OCI-LY3 (cell line): ENCODE measurements around the gene ALDH16A1.

Source experiments
- H2AFZ ChIP-seq: fragments of 200-600, 300-600 bp; shearing (Covaris generic); 2 replicates; pipeline ENCODE4 v1.6.0; 2014; ENCODE audit warnings: antibody characterized with exemption, low read depth, low read length
- H3K27ac ChIP-seq: fragments of 200-600, 300-600 bp; sonication (generic); 2 replicates; pipeline ENCODE4 v1.5.1; 2014; ENCODE audit warnings: mild to moderate bottlenecking, low read length, moderate library complexity, mixed read lengths
- H3K27me3 ChIP-seq: fragments of 200-600, 300-600 bp; sonication (generic); 2 replicates; pipeline ENCODE4 v1.6.1; 2014; ENCODE audit warnings: low read depth, low read length, mixed read lengths
- H3K36me3 ChIP-seq: fragments of 200-600, 300-600 bp; sonication (generic); replicated peaks from 2 replicates; pipeline ENCODE3; 2014; ENCODE audit warnings: low read depth, low read length, mixed read lengths
- H3K4me1 ChIP-seq: fragments of 300-600, 200-600 bp; sonication (generic); 2 replicates; pipeline ENCODE4 v1.6.1; 2014; ENCODE audit warnings: low read length, mixed read lengths
- H3K4me2 ChIP-seq: fragments of 200-600, 300-600 bp; sonication (generic); 2 replicates; pipeline ENCODE4 v1.6.1; 2014; ENCODE audit warnings: low read length, mixed read lengths
- H3K4me3 ChIP-seq: fragments of 300-600, 200-600 bp; sonication (generic); 2 replicates; pipeline ENCODE4 v1.5.1; 2014; ENCODE audit warnings: antibody characterized with exemption, mild to moderate bottlenecking, low read length, moderate library complexity
- H3K79me2 ChIP-seq: fragments of 300-600, 200-600 bp; shearing (Covaris generic); 2 replicates; pipeline ENCODE4 v1.6.1; 2014; ENCODE audit warnings: mild to moderate bottlenecking, low read length, mixed read lengths
- H3K9ac ChIP-seq: fragments of 300-600, 200-600 bp; shearing (Covaris generic); 2 replicates; pipeline ENCODE4 v1.6.0; 2014; ENCODE audit warnings: mild to moderate bottlenecking, low read length, moderate library complexity
- H3K9me3 ChIP-seq: fragments of 200-600, 300-600 bp; shearing (Covaris generic); 2 replicates; pipeline ENCODE4 v1.6.1; 2014; ENCODE audit warnings: low read length, mixed read lengths; ENCODE audit not compliant: insufficient read depth
- H4K20me1 ChIP-seq: fragments of 200-600, 300-600 bp; sonication (generic); 2 replicates; pipeline ENCODE4 v1.6.1; 2016; ENCODE audit warnings: low read length, mixed read lengths; ENCODE audit not compliant: insufficient read depth
- CTCF ChIP-seq: fragments of 200-600, 300-600 bp; sonication (generic); IDR thresholded peaks from 2 replicates; pipeline ENCODE4 v1.5.1; 2014; ENCODE audit warnings: antibody characterized with exemption, low read length, low read depth
- EZH2phosphoT487 ChIP-seq: fragments of 200-600 bp; shearing (Covaris generic); IDR thresholded peaks from 2 replicates; pipeline ENCODE4 v1.6.1; 2018; ENCODE audit warnings: antibody characterized with exemption, mixed run types, low read depth

ALDH16A1 gene

GRCh38 chr19:49473868-49474541 is 21.0 kb downstream of the ALDH16A1 start, which contains the start of gene FLT3LG:
FLT3LG (plus strand) TSS chr19:49474215; CDS start chr19:49474640, 425 bp downstream.
- Histone ChIP-seq H4K20me1 (no peaks in the 10 kb centered on the region), H2AFZ (peak within 1 kb of the TSS; percentile 97), H3K79me2 (no peaks in the 10 kb centered on the region), H3K4me3 (peak within 1 kb of the TSS; percentile 86), H3K27ac (peak within 1 kb of the TSS; percentile 26; the same call in 1 of the 2 replicates), H3K27me3 (no peaks in the 10 kb centered on the region), H3K4me1 (peaks cover 18% of the 10 kb centered on the region), H3K9ac (peak within 1 kb of the TSS; percentile 88), H3K9me3 (no peaks in the 10 kb centered on the region), H3K4me2 (peak within 1 kb of the TSS; percentile 85), H3K36me3 (peaks cover 2% of the 10 kb centered on the region)
- peak; percentile 99 for TF ChIP-seq CTCF
- no peak for TF ChIP-seq EZH2phosphoT487

- H3K4me3 ChIP-seq = peak overlapping the region; percentile 86
- H3K4me2 ChIP-seq = peak overlapping the region; percentile 85
- no peaks in the 10 kb centered on the region for H3K27me3 ChIP-seq
- H3K27ac ChIP-seq = no peak overlapping the region
- H3K9ac ChIP-seq = peak overlapping the region; percentile 88
- H3K9me3 ChIP-seq = no peaks in the 10 kb centered on the region
- peaks cover 2% of the 10 kb centered on the region for H3K36me3 ChIP-seq
- H3K4me1 ChIP-seq = peaks cover 18% of the 10 kb centered on the region
- no peaks in the 10 kb centered on the region for H3K79me2 ChIP-seq
- H4K20me1 ChIP-seq = no peaks in the 10 kb centered on the region
- H2AFZ ChIP-seq = 0 out of 2 replicates have a peak overlapping the region, but pooled peaks have one; percentile 23
- TF ChIP-seq EZH2phosphoT487 (no peak), CTCF (no peak)
Observed at GRCh38 chr19:49474542-49474924, 21.5 kb downstream of the ALDH16A1 start.

GRCh38 chr19:49475191-49475917 is 22.3 kb downstream of the ALDH16A1 start:
- H3K9me3 ChIP-seq = no peaks in the 10 kb centered on the region
- H2AFZ ChIP-seq = no peak overlapping the region
- peak overlapping the region; percentile 85; the same call in 1 of the 2 replicates for H3K4me2 ChIP-seq
- H3K79me2 ChIP-seq = no peaks in the 10 kb centered on the region
- TF ChIP-seq CTCF (no peak), EZH2phosphoT487 (no peak)
- H3K4me1 ChIP-seq = peaks cover 13% of the 10 kb centered on the region; the same call in 1 of the 2 replicates
- H3K27ac ChIP-seq = no peak overlapping the region
- no peaks in the 10 kb centered on the region for H3K27me3 ChIP-seq
- no peak overlapping the region for H3K9ac ChIP-seq
- peaks cover 2% of the 10 kb centered on the region for H3K36me3 ChIP-seq
- H3K4me3 ChIP-seq = peak overlapping the region; percentile 86; the same call in 1 of the 2 replicates
- H4K20me1 ChIP-seq = no peaks in the 10 kb centered on the region
